GM23338 (cell line): ENCODE measurements around the gene HHIPL1. TPM values are rescaled to one million over a fixed set of nuclear protein-coding genes. Genes with fewer than 3 reads are reported as not detected.

Source experiments
- ATAC-seq: fragments of 200-7000 bp; cut with Tn5 transposase; 3 replicates; pipeline ENCODE4 v1.9.1; 2020
- DNase-seq: peaks from one replicate; pipeline ENCODE4 v3.0.0-alpha.2; 2015; ENCODE audit warnings: low spot score
- H2AFZ ChIP-seq: fragments of 200-600 bp; sonication (generic); 2 replicates; pipeline ENCODE4 v1.8.0; 2016; ENCODE audit warnings: antibody characterized with exemption, mild to moderate bottlenecking, moderate library complexity
- H3F3A ChIP-seq: fragments of 200-600 bp; sonication (generic); replicated peaks from 2 replicates; pipeline ENCODE4 v1.8.0; 2017; ENCODE audit warnings: antibody characterized with exemption, mixed run types, low read depth
- H3K27ac ChIP-seq: fragments of 200-600 bp; sonication (generic); 2 replicates; pipeline ENCODE4 v1.6.1; 2016; ENCODE audit warnings: low read depth
- H3K27me3 ChIP-seq: fragments of 200-600 bp; sonication (generic); 2 replicates; pipeline ENCODE4 v1.8.0; 2016; ENCODE audit warnings: mild to moderate bottlenecking, mixed run types, moderate library complexity; ENCODE audit not compliant: insufficient read depth
- H3K36me3 ChIP-seq: fragments of 200-600 bp; sonication (generic); 2 replicates; pipeline ENCODE4 v1.8.0; 2016; ENCODE audit warnings: mild to moderate bottlenecking; ENCODE audit not compliant: insufficient read depth
- H3K4me1 ChIP-seq: fragments of 200-600 bp; sonication (generic); 2 replicates; pipeline ENCODE4 v1.8.0; 2016; ENCODE audit warnings: mild to moderate bottlenecking, moderate library complexity; ENCODE audit not compliant: insufficient read depth
- H3K4me2 ChIP-seq: fragments of 200-600 bp; sonication (generic); 2 replicates; pipeline ENCODE4 v1.7.1; 2017; ENCODE audit warnings: mixed run types
- H3K4me3 ChIP-seq: fragments of 200-600 bp; sonication (generic); 2 replicates; pipeline ENCODE4 v1.6.1; 2016; ENCODE audit warnings: mixed run types
- H3K79me2 ChIP-seq: fragments of 200-600 bp; sonication (generic); replicated peaks from 2 replicates; pipeline ENCODE4 v1.8.0; 2017; ENCODE audit warnings: mild to moderate bottlenecking; ENCODE audit not compliant: insufficient read depth
- H3K9me2 ChIP-seq: fragments of 200-600 bp; sonication (generic); 2 replicates; pipeline ENCODE4 v1.8.0; 2017; ENCODE audit not compliant: insufficient read depth
- H4K20me1 ChIP-seq: fragments of 200-600 bp; sonication (generic); replicated peaks from 2 replicates; pipeline ENCODE4 v1.8.0; 2017; ENCODE audit warnings: mild to moderate bottlenecking; ENCODE audit not compliant: insufficient read depth
- H3K27ac Mint-ChIP-seq: 2 replicates; pipeline ENCODE4 v1.8.0; 2020; ENCODE audit warnings: inconsistent platforms, mild to moderate bottlenecking, moderate library complexity, mixed read lengths
- H3K27me3 Mint-ChIP-seq: 3 replicates; pipeline ENCODE4 v1.8.0; 2022; ENCODE audit warnings: low read depth, mild to moderate bottlenecking, moderate library complexity, mixed read lengths, inconsistent platforms; ENCODE audit not compliant: insufficient read depth, poor library complexity
- H3K36me3 Mint-ChIP-seq: 3 replicates; pipeline ENCODE4 v1.8.0; 2021; ENCODE audit warnings: low read depth, mild to moderate bottlenecking, inconsistent platforms, moderate library complexity, mixed read lengths
- H3K4me1 Mint-ChIP-seq: 3 replicates; pipeline ENCODE4 v1.8.0; 2020; ENCODE audit warnings: mild to moderate bottlenecking, inconsistent platforms, mixed read lengths
- H3K4me3 Mint-ChIP-seq: 3 replicates; pipeline ENCODE4 v1.8.0; 2021; ENCODE audit warnings: moderate library complexity, mild to moderate bottlenecking, inconsistent platforms, mixed read lengths
- H3K9me3 Mint-ChIP-seq: 3 replicates; pipeline ENCODE4 v1.8.0; 2020; ENCODE audit warnings: moderate library complexity, mild to moderate bottlenecking, inconsistent platforms, mixed read lengths
- CREB1 ChIP-seq: fragments of 250-450 bp; sonication (Bioruptor Pico); IDR thresholded peaks from 2 replicates; pipeline ENCODE4 v1.5.0; 2020; ENCODE audit warnings: low read depth, mild to moderate bottlenecking, moderate library complexity
- EZH2 ChIP-seq: fragments of 200-600 bp; sonication (generic); IDR thresholded peaks from one replicate; pipeline ENCODE4 v1.8.0; 2017; ENCODE audit warnings: antibody characterized with exemption, mild to moderate bottlenecking, low read depth; ENCODE audit not compliant: unreplicated experiment
- EZH2phosphoT487 ChIP-seq: fragments of 200-600 bp; sonication (generic); IDR thresholded peaks from one replicate; pipeline ENCODE4 v1.8.1; 2018; ENCODE audit warnings: antibody characterized with exemption; ENCODE audit not compliant: unreplicated experiment
- JUNB ChIP-seq: IDR thresholded peaks from one replicate; pipeline ENCODE4 v1.6.1; 2016; ENCODE audit warnings: antibody characterized with exemption; ENCODE audit not compliant: unreplicated experiment
- NANOG ChIP-seq: IDR thresholded peaks from 2 replicates; pipeline ENCODE4 v1.6.1; 2016; ENCODE audit warnings: antibody characterized with exemption, borderline replicate concordance
- polyA plus RNA-seq: library from polyadenylated mRNA; unstranded; fragments of >200 nt; fragmentation: Nextera tagmentation; extraction: Ambion mirVana; gene quantifications from 2 replicates; pipeline ENCODE4 v1.2.1, GENCODE V29; 2016
- total RNA-seq: library from RNA; depleted of rRNA; stranded (reverse); fragments of >200 nt; shearing (Covaris generic); gene quantifications from 2 replicates; pipeline ENCODE4 v1.2.3, GENCODE V29; 2014
- TF ChIP-seq, protein P1 (sequence below): fragments of 250-450 bp; sonication (Bioruptor Pico); IDR thresholded peaks from 2 replicates; pipeline ENCODE4 v1.5.0; 2020; ENCODE audit warnings: mild to moderate bottlenecking, moderate library complexity
- TF ChIP-seq, protein P2 (sequence below): IDR thresholded peaks from one replicate; pipeline ENCODE4 v1.6.1; 2018; ENCODE audit warnings: antibody characterized with exemption; ENCODE audit not compliant: unreplicated experiment
- TF ChIP-seq, protein P3 (sequence below), 2 experiments: fragments of 200-600 bp in 1 of 2; sonication (generic) in 1 of 2; conservative IDR thresholded peaks; 2 replicates each; pipeline versions ENCODE4 v1.5.1 to v1.6.1; 2016 to 2017; ENCODE audit warnings: antibody characterized with exemption in 2 of 2, low read depth in 2 of 2, mild to moderate bottlenecking in 2 of 2, moderate library complexity in 1 of 2

The HHIPL1 gene
- total and polyA plus RNA-seq, 2 experiments from 2014 or later: 1.9 to 2.0 TPM

DNA sequence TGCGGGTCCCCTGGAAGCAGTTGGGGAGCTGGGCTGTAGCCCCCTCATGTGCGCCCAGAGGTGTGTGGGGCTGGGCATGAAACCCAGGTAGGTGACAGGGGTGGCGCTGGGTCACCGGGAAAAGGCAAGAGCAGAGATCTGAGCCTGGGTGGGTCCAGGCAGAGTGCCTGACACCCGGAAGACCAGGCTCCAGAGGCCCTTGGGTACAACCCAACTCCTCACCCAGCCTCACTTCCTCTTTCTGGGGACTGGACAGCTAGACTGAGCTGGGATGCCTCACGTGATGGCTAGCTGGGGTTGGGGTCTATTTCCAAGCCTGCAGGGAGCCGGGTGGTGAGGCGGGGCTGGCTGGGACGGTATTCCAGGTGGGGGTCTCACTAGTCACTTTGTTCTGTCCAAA is 22.9 kb downstream of the HHIPL1 start:
- Mint-ChIP-seq H3K27ac (no peak overlapping the region), H3K4me1 (peaks cover 61% of the 10 kb centered on the region), H3K4me3 (no peak overlapping the region), H3K9me3 (no peaks in the 10 kb centered on the region), H3K36me3 (peaks cover 2% of the 10 kb centered on the region; the same call in 1 of the 3 replicates), H3K27me3 (peaks cover 16% of the 10 kb centered on the region)
- Histone ChIP-seq H3K4me1 (peaks cover 45% of the 10 kb centered on the region), H3K4me3 (no peak overlapping the region), H3K27ac (no peak overlapping the region), H3K27me3 (no peaks in the 10 kb centered on the region), H3K4me2 (no peak overlapping the region), H3F3A (peaks cover 6% of the 10 kb centered on the region; the same call in 1 of the 2 replicates), H3K36me3 (no peaks in the 10 kb centered on the region), H4K20me1 (no peaks in the 10 kb centered on the region), H2AFZ (no peak overlapping the region), H3K9me2 (no peaks in the 10 kb centered on the region), H3K79me2 (no peaks in the 10 kb centered on the region)
- ATAC-seq: no peak
- no peak for DNase-seq
- no peak for TF ChIP-seq JUNB
- no peak for TF ChIP-seq EZH2phosphoT487
- TF ChIP-seq NANOG: no peak
- TF ChIP-seq, protein P1, sequence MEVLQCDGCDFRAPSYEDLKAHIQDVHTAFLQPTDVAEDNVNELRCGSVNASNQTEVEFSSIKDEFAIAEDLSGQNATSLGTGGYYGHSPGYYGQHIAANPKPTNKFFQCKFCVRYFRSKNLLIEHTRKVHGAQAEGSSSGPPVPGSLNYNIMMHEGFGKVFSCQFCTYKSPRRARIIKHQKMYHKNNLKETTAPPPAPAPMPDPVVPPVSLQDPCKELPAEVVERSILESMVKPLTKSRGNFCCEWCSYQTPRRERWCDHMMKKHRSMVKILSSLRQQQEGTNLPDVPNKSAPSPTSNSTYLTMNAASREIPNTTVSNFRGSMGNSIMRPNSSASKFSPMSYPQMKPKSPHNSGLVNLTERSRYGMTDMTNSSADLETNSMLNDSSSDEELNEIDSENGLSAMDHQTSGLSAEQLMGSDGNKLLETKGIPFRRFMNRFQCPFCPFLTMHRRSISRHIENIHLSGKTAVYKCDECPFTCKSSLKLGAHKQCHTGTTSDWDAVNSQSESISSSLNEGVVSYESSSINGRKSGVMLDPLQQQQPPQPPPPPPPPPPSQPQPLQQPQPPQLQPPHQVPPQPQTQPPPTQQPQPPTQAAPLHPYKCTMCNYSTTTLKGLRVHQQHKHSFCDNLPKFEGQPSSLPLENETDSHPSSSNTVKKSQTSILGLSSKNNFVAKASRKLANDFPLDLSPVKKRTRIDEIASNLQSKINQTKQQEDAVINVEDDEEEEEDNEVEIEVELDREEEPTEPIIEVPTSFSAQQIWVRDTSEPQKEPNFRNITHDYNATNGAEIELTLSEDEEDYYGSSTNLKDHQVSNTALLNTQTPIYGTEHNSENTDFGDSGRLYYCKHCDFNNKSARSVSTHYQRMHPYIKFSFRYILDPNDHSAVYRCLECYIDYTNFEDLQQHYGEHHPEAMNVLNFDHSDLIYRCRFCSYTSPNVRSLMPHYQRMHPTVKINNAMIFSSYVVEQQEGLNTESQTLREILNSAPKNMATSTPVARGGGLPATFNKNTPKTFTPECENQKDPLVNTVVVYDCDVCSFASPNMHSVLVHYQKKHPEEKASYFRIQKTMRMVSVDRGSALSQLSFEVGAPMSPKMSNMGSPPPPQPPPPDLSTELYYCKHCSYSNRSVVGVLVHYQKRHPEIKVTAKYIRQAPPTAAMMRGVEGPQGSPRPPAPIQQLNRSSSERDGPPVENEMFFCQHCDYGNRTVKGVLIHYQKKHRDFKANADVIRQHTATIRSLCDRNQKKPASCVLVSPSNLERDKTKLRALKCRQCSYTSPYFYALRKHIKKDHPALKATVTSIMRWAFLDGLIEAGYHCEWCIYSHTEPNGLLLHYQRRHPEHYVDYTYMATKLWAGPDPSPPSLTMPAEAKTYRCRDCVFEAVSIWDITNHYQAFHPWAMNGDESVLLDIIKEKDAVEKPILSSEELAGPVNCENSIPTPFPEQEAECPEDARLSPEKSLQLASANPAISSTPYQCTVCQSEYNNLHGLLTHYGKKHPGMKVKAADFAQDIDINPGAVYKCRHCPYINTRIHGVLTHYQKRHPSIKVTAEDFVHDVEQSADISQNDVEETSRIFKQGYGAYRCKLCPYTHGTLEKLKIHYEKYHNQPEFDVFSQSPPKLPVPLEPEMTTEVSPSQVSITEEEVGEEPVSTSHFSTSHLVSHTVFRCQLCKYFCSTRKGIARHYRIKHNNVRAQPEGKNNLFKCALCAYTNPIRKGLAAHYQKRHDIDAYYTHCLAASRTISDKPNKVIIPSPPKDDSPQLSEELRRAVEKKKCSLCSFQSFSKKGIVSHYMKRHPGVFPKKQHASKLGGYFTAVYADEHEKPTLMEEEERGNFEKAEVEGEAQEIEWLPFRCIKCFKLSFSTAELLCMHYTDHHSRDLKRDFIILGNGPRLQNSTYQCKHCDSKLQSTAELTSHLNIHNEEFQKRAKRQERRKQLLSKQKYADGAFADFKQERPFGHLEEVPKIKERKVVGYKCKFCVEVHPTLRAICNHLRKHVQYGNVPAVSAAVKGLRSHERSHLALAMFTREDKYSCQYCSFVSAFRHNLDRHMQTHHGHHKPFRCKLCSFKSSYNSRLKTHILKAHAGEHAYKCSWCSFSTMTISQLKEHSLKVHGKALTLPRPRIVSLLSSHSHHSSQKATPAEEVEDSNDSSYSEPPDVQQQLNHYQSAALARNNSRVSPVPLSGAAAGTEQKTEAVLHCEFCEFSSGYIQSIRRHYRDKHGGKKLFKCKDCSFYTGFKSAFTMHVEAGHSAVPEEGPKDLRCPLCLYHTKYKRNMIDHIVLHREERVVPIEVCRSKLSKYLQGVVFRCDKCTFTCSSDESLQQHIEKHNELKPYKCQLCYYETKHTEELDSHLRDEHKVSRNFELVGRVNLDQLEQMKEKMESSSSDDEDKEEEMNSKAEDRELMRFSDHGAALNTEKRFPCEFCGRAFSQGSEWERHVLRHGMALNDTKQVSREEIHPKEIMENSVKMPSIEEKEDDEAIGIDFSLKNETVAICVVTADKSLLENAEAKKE (CRISPR knock-in tag): no peak
- TF ChIP-seq, protein P2, sequence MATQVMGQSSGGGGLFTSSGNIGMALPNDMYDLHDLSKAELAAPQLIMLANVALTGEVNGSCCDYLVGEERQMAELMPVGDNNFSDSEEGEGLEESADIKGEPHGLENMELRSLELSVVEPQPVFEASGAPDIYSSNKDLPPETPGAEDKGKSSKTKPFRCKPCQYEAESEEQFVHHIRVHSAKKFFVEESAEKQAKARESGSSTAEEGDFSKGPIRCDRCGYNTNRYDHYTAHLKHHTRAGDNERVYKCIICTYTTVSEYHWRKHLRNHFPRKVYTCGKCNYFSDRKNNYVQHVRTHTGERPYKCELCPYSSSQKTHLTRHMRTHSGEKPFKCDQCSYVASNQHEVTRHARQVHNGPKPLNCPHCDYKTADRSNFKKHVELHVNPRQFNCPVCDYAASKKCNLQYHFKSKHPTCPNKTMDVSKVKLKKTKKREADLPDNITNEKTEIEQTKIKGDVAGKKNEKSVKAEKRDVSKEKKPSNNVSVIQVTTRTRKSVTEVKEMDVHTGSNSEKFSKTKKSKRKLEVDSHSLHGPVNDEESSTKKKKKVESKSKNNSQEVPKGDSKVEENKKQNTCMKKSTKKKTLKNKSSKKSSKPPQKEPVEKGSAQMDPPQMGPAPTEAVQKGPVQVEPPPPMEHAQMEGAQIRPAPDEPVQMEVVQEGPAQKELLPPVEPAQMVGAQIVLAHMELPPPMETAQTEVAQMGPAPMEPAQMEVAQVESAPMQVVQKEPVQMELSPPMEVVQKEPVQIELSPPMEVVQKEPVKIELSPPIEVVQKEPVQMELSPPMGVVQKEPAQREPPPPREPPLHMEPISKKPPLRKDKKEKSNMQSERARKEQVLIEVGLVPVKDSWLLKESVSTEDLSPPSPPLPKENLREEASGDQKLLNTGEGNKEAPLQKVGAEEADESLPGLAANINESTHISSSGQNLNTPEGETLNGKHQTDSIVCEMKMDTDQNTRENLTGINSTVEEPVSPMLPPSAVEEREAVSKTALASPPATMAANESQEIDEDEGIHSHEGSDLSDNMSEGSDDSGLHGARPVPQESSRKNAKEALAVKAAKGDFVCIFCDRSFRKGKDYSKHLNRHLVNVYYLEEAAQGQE: no peak
- no peak for TF ChIP-seq EZH2
- TF ChIP-seq, protein P3, sequence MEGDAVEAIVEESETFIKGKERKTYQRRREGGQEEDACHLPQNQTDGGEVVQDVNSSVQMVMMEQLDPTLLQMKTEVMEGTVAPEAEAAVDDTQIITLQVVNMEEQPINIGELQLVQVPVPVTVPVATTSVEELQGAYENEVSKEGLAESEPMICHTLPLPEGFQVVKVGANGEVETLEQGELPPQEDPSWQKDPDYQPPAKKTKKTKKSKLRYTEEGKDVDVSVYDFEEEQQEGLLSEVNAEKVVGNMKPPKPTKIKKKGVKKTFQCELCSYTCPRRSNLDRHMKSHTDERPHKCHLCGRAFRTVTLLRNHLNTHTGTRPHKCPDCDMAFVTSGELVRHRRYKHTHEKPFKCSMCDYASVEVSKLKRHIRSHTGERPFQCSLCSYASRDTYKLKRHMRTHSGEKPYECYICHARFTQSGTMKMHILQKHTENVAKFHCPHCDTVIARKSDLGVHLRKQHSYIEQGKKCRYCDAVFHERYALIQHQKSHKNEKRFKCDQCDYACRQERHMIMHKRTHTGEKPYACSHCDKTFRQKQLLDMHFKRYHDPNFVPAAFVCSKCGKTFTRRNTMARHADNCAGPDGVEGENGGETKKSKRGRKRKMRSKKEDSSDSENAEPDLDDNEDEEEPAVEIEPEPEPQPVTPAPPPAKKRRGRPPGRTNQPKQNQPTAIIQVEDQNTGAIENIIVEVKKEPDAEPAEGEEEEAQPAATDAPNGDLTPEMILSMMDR (conservative IDR thresholded peaks at IDR 0.05; ENCODE audit: low read depth in 2 of 2): no peak
- TF ChIP-seq CREB1 (CRISPR knock-in tag): no peak
